Ovary (tissue), 9 donors: ENCODE data around the gene CARS2. TPM values are rescaled to one million over a fixed set of nuclear protein-coding genes. Genes with fewer than 3 reads are reported as not detected.

Experiments
- DNase-seq, 5 donors: peaks; one replicate each; pipeline ENCODE4 v3.0.0-alpha.2; 2019 to 2020
- H3K27ac ChIP-seq, 2 donors: fragments of 200-600 bp; one replicate each; pipeline versions ENCODE4 v1.5.1 to v1.8.0; 2019 to 2022
- H3K27me3 ChIP-seq: fragments of 200-600 bp; one replicate; pipeline ENCODE4 v1.8.0; 2022
- H3K36me3 ChIP-seq: fragments of 200-600 bp; sonication (generic); one replicate; pipeline ENCODE4 v1.5.1; 2019
- H3K4me1 ChIP-seq: one replicate; pipeline ENCODE4 v1.8.1; 2013; ENCODE audit warnings: mild to moderate bottlenecking, moderate library complexity; ENCODE audit not compliant: insufficient read depth
- H3K4me3 ChIP-seq: fragments of 200-600 bp; sonication (generic); one replicate; pipeline ENCODE4 v1.5.1; 2017
- H3K9me3 ChIP-seq, 2 donors: fragments of 200-600 bp in 1 of 2; sonication (generic) in 1 of 2; one replicate each; pipeline versions ENCODE4 v1.5.1 to v1.8.1; 2013 to 2019; ENCODE audit warnings: mild to moderate bottlenecking in 1 of 2, moderate library complexity in 1 of 2
- EP300 ChIP-seq: sonication (generic); formaldehyde crosslinking; IDR thresholded peaks from one replicate; pipeline ENCODE4 v1.6.1; 2017; ENCODE audit warnings: antibody characterized with exemption
- POLR2A ChIP-seq: fragments of 450-650 bp; IDR thresholded peaks from one replicate; pipeline ENCODE4 v1.6.1; 2017; ENCODE audit warnings: antibody characterized with exemption, mild to moderate bottlenecking, moderate library complexity
- WGBS, 3 donors: extraction: QIAGEN DNeasy Blood & Tissue Kit in 1 of 3; methylation state at CpG; one replicate each; pipeline versions ENCODE4 v1.1.5 to v1.1.7; 2013 to 2017; 5-methylcytosine and 5-hydroxymethylcytosine counted together
- intact Hi-C, 4 donors: fragments of 100-400 bp; cut with DNase I; formaldehyde crosslinking; loops; one replicate each; pipeline versions ENCODE4 v1.11.0 to v1.15.1; 2022 to 2023
- polyA plus RNA-seq, 2 donors: library from polyadenylated mRNA; stranded (reverse); fragments of 200-250 nt in 1 of 2; fragments of 350-450 nt in 1 of 2; fragmentation: Illumina TruSeq in 1 of 2; extraction: RNeasy Lipid Tissue Mini Kit (QIAGEN cat#74804) in 1 of 2; gene quantifications; one replicate each; pipeline ENCODE4 v1.2.3, GENCODE V29; 2013 to 2014
- total RNA-seq, 7 donors: library from RNA; depleted of rRNA in 2 of 7; stranded (reverse); fragments of >200 nt in 2 of 7; fragmentation: NEBNext Ultra II Directional in 3 of 7; extraction: Animal tissue kit (Norgen Biotek cat#: 25700) in 3 of 7; gene quantifications; one replicate each; pipeline versions ENCODE4 v1.1.0 to v1.2.4, GENCODE V29; 2016 to 2023
- TF ChIP-seq, protein P1 (sequence below), 3 donors: fragments of 450-650 bp in 2 of 3; fragments of 200-600 bp in 1 of 3; IDR thresholded peaks; one replicate each; pipeline versions ENCODE4 v1.5.1 to v1.8.0; 2016 to 2022; ENCODE audit warnings: antibody characterized with exemption in 3 of 3, mild to moderate bottlenecking in 1 of 3
- donor health status: DM: no; HTN: no; CAD: no; lungs with moderate emphysema.
- donor health status: DM: no; HTN: no; CAD: no.
- donor health status: Bipolar disorder and iron deficiency.
- donor health status: DM: yes; HTN: yes; CAD: no.
- donor health status: DM: no; HTN: no; CAD: no.
- donor health status: DM: yes; HTN: yes; CAD: no.

Gene CARS2
- total and polyA plus RNA-seq, 9 donors, result 34.1 to 65.2 (median 44.3) TPM

DNA sequence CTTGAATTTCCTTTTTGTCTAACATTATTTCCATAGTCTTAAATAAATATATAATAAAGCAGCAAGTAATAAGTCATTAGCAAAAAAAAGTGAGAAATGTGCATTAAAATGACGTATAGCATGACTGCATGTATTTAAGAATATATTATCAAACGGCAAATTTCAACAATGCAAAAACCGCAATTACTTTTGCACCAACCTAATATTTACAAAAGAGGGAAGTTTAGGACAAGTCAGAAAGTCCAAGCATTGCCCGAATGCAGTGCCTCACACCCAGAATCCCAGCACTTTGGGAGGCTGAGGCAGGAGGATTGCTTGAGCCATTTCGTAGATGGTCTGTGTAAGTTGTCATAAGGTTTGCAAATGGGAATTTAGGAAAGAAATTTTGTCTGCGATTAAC, 100.8 kb downstream of the CARS2 start:
- H3K27ac ChIP-seq, result no peak overlapping the region
- TF ChIP-seq, protein P1, sequence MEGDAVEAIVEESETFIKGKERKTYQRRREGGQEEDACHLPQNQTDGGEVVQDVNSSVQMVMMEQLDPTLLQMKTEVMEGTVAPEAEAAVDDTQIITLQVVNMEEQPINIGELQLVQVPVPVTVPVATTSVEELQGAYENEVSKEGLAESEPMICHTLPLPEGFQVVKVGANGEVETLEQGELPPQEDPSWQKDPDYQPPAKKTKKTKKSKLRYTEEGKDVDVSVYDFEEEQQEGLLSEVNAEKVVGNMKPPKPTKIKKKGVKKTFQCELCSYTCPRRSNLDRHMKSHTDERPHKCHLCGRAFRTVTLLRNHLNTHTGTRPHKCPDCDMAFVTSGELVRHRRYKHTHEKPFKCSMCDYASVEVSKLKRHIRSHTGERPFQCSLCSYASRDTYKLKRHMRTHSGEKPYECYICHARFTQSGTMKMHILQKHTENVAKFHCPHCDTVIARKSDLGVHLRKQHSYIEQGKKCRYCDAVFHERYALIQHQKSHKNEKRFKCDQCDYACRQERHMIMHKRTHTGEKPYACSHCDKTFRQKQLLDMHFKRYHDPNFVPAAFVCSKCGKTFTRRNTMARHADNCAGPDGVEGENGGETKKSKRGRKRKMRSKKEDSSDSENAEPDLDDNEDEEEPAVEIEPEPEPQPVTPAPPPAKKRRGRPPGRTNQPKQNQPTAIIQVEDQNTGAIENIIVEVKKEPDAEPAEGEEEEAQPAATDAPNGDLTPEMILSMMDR (IDR thresholded peaks at IDR 0.05), result no peak
- TF ChIP-seq EP300 (no peak), POLR2A (no peak)
- no peaks in the 10 kb centered on the region for H3K27me3 ChIP-seq
- H3K36me3 ChIP-seq, result no peaks in the 10 kb centered on the region
- H3K9me3 ChIP-seq, result no peaks in the 10 kb centered on the region
- intact Hi-C loops, result no loop called here
- 93 to 96% (median 95%) methylated on average over 6 of the region's 6 CpGs for WGBS, 3 donors
- H3K4me3 ChIP-seq, result no peak overlapping the region
- DNase-seq, result no peak
- H3K4me1 ChIP-seq, result peaks cover 18% of the 10 kb centered on the region

DNA sequence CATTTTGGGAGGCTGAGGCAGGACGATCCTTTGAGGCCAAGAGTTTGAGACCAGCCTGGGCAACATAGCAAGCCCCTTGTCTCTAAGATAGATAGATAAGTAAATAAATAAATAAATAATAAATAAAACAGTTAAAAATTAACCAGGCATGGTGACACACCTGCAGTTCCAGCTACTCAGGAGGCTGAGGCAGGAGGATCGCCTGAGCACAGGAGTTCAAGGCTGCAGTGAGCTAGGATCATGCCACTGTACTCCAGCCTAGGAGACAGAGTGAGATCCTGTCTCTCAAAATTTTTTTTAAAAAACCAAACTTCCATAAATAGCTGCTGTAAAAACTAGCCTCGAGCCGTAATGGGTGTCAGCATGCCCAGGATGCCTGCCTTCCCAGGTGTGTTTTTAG, 104.9 kb downstream of the CARS2 start:
- Histone ChIP-seq H3K27me3 (no peaks in the 10 kb centered on the region), H3K9me3 (no peaks in the 10 kb centered on the region), H3K4me3 (no peak overlapping the region), H3K4me1 (peaks cover 11% of the 10 kb centered on the region), H3K27ac (peak overlapping the region in 1 of 2 donors; percentile 72), H3K36me3 (no peaks in the 10 kb centered on the region)
- DNase-seq, result no peak
- intact Hi-C loops, result no loop called here
- 82 to 87% (median 84%) methylated on average over 4 of the region's 4 CpGs for WGBS, 3 donors
- no peak for TF ChIP-seq POLR2A
- TF ChIP-seq, protein P1 (IDR thresholded peaks at IDR 0.05), result no peak
- no peak for TF ChIP-seq EP300

DNA sequence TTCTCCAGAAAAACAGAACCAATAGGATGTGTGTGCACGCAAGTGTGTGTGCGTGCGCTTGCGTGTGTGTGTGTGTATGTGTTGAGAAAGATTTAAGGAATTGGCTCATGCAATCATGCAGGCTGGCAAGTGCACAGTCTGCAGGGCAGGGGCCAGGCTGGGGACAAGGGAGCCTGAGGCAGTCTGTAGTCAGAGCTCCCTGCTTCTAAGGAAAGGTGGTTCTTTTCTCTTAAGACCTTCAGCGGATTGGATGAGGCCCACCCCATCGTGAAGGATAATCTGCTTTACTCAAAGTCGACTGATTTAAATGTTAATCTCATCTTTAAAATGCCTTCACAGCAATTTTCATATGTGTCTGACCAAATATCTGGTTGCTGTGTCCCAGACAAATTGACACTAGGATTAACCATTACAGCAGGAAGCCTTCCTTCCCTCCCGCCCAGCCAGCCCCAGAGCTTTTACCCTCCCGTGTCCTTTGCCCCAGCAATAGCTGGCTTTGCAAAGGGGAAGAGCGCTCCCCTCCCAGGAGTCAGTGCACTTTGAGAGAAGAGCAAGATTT, 105.6 kb downstream of the CARS2 start:
- TF ChIP-seq POLR2A, result no peak
- no peak for TF ChIP-seq EP300
- TF ChIP-seq, protein P1 (IDR thresholded peaks at IDR 0.05), result no peak
- intact Hi-C loops, result no loop called here
- H3K27me3 ChIP-seq, result no peaks in the 10 kb centered on the region
- H3K27ac ChIP-seq, result no peak overlapping the region
- WGBS, 3 donors, result 75 to 85% (median 82%) methylated on average over 10 of the region's 10 CpGs
- H3K9me3 ChIP-seq, result no peaks in the 10 kb centered on the region
- no peak overlapping the region for H3K4me3 ChIP-seq
- H3K4me1 ChIP-seq, result peaks cover 11% of the 10 kb centered on the region
- no peak for DNase-seq
- H3K36me3 ChIP-seq, result no peaks in the 10 kb centered on the region

DNA sequence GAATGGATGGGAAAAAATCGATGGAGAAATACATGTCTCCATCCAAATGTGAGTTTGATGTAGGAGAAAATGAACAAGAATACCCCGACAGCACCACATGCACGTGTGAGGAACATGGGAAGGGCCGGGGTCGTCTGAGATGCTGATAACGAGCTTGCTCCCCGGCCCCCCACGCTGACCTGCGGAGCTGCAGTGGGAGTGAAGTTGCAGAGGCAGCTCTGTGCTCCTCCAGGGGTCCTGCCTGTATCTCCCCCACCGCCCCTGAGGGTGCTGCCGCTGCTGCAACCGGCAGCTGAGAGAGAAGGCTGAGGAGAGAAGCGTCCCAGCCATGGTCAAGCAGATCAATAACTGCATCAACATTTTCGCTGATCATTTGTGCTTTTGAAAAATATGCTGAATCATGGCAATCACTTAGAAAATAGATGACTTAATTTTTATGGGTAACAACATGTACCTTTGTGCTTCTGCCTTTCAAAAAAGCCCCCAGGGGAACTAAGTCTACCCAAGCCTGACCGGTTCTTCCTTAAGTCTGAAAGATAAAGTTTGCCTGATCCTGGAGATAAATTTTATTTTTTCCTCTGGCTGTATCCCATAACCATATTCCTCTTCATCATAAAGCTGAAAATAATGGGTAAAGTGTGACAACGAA, 108.8 kb downstream of the CARS2 start:
- H3K4me3 ChIP-seq, result no peak overlapping the region
- H3K27me3 ChIP-seq, result no peaks in the 10 kb centered on the region
- intact Hi-C loops, result loop anchor here in 3 of 4 donors (10.0 kb wide), 4 partner anchors 142 to 448 kb away; no protein-coding TSS in a partner anchor
- TF ChIP-seq, protein P1 (IDR thresholded peaks at IDR 0.05), result no peak
- TF ChIP-seq EP300 (no peak), POLR2A (no peak)
- H3K36me3 ChIP-seq, result no peaks in the 10 kb centered on the region
- no peaks in the 10 kb centered on the region for H3K9me3 ChIP-seq
- WGBS, 3 donors, result 63 to 78% (median 73%) methylated on average over 16 of the region's 16 CpGs
- H3K27ac ChIP-seq, result no peak overlapping the region
- peaks cover 7% of the 10 kb centered on the region for H3K4me1 ChIP-seq
- DNase-seq, result no peak
